Liver (tissue), 9 donors: ENCODE measurements around the gene LGR4. TPM values are rescaled to one million over a fixed set of nuclear protein-coding genes. Genes with fewer than 3 reads are reported as not detected.

Source experiments
- DNase-seq: peaks from one replicate; pipeline ENCODE4 v3.0.0-alpha.2; 2017; ENCODE audit warnings: low spot score
- H3K27ac ChIP-seq, 2 donors: one replicate each; pipeline ENCODE4 v1.7.0; 2013; ENCODE audit warnings: inconsistent platforms in 2 of 2, low read length in 2 of 2, control low read depth in 1 of 2, low read depth in 1 of 2, mild to moderate bottlenecking in 1 of 2
- H3K27me3 ChIP-seq, 4 donors: one replicate each; pipeline versions ENCODE4 v1.6.1 to v1.7.0; 2013; ENCODE audit warnings: low read length in 3 of 4, inconsistent platforms in 1 of 4, mild to moderate bottlenecking in 1 of 4, moderate library complexity in 1 of 4; ENCODE audit not compliant: control insufficient read depth in 4 of 4, insufficient read depth in 4 of 4
- H3K36me3 ChIP-seq, 4 donors: one replicate each; pipeline versions ENCODE4 v1.6.1 to v1.7.0; 2013; ENCODE audit warnings: low read length in 3 of 4, mild to moderate bottlenecking in 3 of 4, low read depth in 1 of 4, moderate library complexity in 1 of 4; ENCODE audit not compliant: control insufficient read depth in 4 of 4, insufficient read depth in 3 of 4
- H3K4me1 ChIP-seq, 4 donors: one replicate each; pipeline versions ENCODE4 v1.6.1 to v1.7.0; 2013; ENCODE audit warnings: low read length in 3 of 4, mild to moderate bottlenecking in 3 of 4, moderate library complexity in 1 of 4; ENCODE audit not compliant: control insufficient read depth in 4 of 4, insufficient read depth in 4 of 4
- H3K4me3 ChIP-seq, 3 donors: one replicate each; pipeline versions ENCODE4 v1.6.1 to v1.7.0; 2013; ENCODE audit warnings: low read length in 3 of 3, control low read depth in 1 of 3, low read depth in 1 of 3, mild to moderate bottlenecking in 1 of 3
- H3K9ac ChIP-seq, 2 donors: one replicate each; pipeline ENCODE4 v1.7.0; 2013; ENCODE audit warnings: low read length in 2 of 2, mild to moderate bottlenecking in 2 of 2, moderate library complexity in 2 of 2, control low read depth in 1 of 2, low read depth in 1 of 2
- H3K9me3 ChIP-seq, 4 donors: one replicate each; pipeline versions ENCODE4 v1.6.1 to v1.7.0; 2013; ENCODE audit warnings: low read length in 3 of 4; ENCODE audit not compliant: control insufficient read depth in 4 of 4
- ATF3 ChIP-seq: IDR thresholded peaks from 2 replicates; pipeline ENCODE4 v1.6.1; 2016; ENCODE audit warnings: antibody characterized with exemption
- CTCF ChIP-seq: fragments of 150-350 bp; IDR thresholded peaks from 2 replicates; pipeline ENCODE4 v1.5.1; 2017; ENCODE audit warnings: improper control_type of control experiment, low read depth, low read length; ENCODE audit not compliant: missing input control
- EGR1 ChIP-seq, 2 donors: IDR thresholded peaks; 2 replicates each; pipeline ENCODE4 v1.6.1; 2016 to 2018; ENCODE audit warnings: antibody characterized with exemption in 2 of 2, low read depth in 2 of 2
- FOXA1 ChIP-seq: IDR thresholded peaks from 2 replicates; pipeline ENCODE4 v1.6.1; 2016; ENCODE audit warnings: antibody characterized with exemption
- FOXA2 ChIP-seq: IDR thresholded peaks from 2 replicates; pipeline ENCODE4 v1.6.1; 2016; ENCODE audit warnings: antibody characterized with exemption
- GABPA ChIP-seq, 2 donors: IDR thresholded peaks in 1 of 2; conservative IDR thresholded peaks in 1 of 2; 2 replicates each; pipeline ENCODE4 v1.6.1; 2016; ENCODE audit warnings: antibody characterized with exemption in 2 of 2, mild to moderate bottlenecking in 1 of 2, moderate library complexity in 1 of 2
- HNF4A ChIP-seq, 2 donors: conservative IDR thresholded peaks; 2 replicates each; pipeline ENCODE4 v1.6.1; 2016; ENCODE audit warnings: antibody characterized with exemption in 2 of 2, mild to moderate bottlenecking in 2 of 2
- HNF4G ChIP-seq: IDR thresholded peaks from 2 replicates; pipeline ENCODE4 v1.6.1; 2016; ENCODE audit warnings: antibody characterized with exemption
- JUND ChIP-seq, 2 donors: IDR thresholded peaks; 2 replicates each; pipeline ENCODE4 v1.6.1; 2016; ENCODE audit warnings: antibody characterized with exemption in 2 of 2
- MAX ChIP-seq: IDR thresholded peaks from 2 replicates; pipeline ENCODE4 v1.6.1; 2016; ENCODE audit warnings: antibody characterized with exemption
- RAD21 ChIP-seq, 2 donors: IDR thresholded peaks; 2 replicates each; pipeline ENCODE4 v1.6.1; 2016; ENCODE audit warnings: antibody characterized with exemption in 2 of 2, mild to moderate bottlenecking in 2 of 2
- RXRA ChIP-seq, 2 donors: IDR thresholded peaks; 2 replicates each; pipeline ENCODE4 v1.6.1; 2017 to 2018; ENCODE audit warnings: antibody characterized with exemption in 2 of 2, mild to moderate bottlenecking in 1 of 2
- SP1 ChIP-seq: IDR thresholded peaks from 2 replicates; pipeline ENCODE4 v1.6.1; 2018; ENCODE audit warnings: antibody characterized with exemption, mild to moderate bottlenecking
- TAF1 ChIP-seq: conservative IDR thresholded peaks from 2 replicates; pipeline ENCODE4 v1.6.1; 2016; ENCODE audit warnings: antibody characterized with exemption, mild to moderate bottlenecking
- YY1 ChIP-seq: IDR thresholded peaks from 2 replicates; pipeline ENCODE4 v1.6.1; 2016; ENCODE audit warnings: antibody characterized with exemption, mild to moderate bottlenecking
- ZBTB33 ChIP-seq: IDR thresholded peaks from 2 replicates; pipeline ENCODE4 v1.6.1; 2016; ENCODE audit warnings: antibody characterized with exemption
- WGBS: extraction: QIAGEN DNeasy Blood & Tissue Kit; methylation state at CpG from one replicate; pipeline ENCODE4 v1.1.7; 2013; 5-methylcytosine and 5-hydroxymethylcytosine counted together
- polyA plus RNA-seq, 2 donors: library from polyadenylated mRNA; stranded (reverse) in 1 of 2; unstranded in 1 of 2; fragments of 200-250 nt in 1 of 2; fragments of >200 nt in 1 of 2; fragmentation: Nextera tagmentation in 1 of 2; extraction: Ambion mirVana in 1 of 2; gene quantifications; one replicate each; pipeline versions ENCODE4 v1.2.1 to v1.2.3, GENCODE V29; 2013 to 2015
- total RNA-seq, 2 donors: library from RNA; depleted of rRNA; stranded (reverse); fragments of >200 nt; gene quantifications; one replicate each; pipeline ENCODE4 v1.2.3, GENCODE V29; 2014
- donor health status: healthy.
- donor health status: healthy.
- donor health status: healthy.
- donor health status: healthy.
- donor health status: healthy.

Gene LGR4
- total and polyA plus RNA-seq, 4 donors, result 13.7 to 95.3 (median 42.5) TPM

- DNase-seq, result no peak
- Histone ChIP-seq H3K9ac (no peak overlapping the region), H3K27me3 (no peaks in the 10 kb centered on the region), H3K4me1 (peaks cover 7 to 28% (median 22%) of the 10 kb centered on the region in 4 donors), H3K27ac (no peak overlapping the region), H3K36me3 (peaks cover 6 to 22% (median 11%) of the 10 kb centered on the region in 4 donors), H3K4me3 (no peak overlapping the region), H3K9me3 (no peaks in the 10 kb centered on the region)
- no peak for TF ChIP-seq HNF4G
- no peak for TF ChIP-seq ZBTB33
- no peak for TF ChIP-seq HNF4A (conservative IDR thresholded peaks at IDR 0.05)
- no peak for TF ChIP-seq FOXA2
- TF ChIP-seq CTCF, result no peak
- no peak for TF ChIP-seq TAF1
- no peak for TF ChIP-seq EGR1 (IDR thresholded peaks at IDR 0.05; ENCODE audit: low read depth in 2 of 2)
- no peak for TF ChIP-seq RXRA (IDR thresholded peaks at IDR 0.05)
- TF ChIP-seq GABPA (IDR thresholded peaks at IDR 0.05 in 1 of 2, conservative IDR thresholded peaks at IDR 0.05 in 1 of 2), result no peak
- TF ChIP-seq SP1, result no peak
- TF ChIP-seq RAD21 (IDR thresholded peaks at IDR 0.05), result no peak
- no peak for TF ChIP-seq JUND (IDR thresholded peaks at IDR 0.05)
- TF ChIP-seq FOXA1, result no peak
- TF ChIP-seq YY1, result no peak
These were observed 101.1 kb downstream of the LGR4 start for GRCh38 chr11:27371489-27371888.

- no peak for TF ChIP-seq FOXA2
- Histone ChIP-seq H3K9me3 (no peaks in the 10 kb centered on the region), H3K9ac (no peak overlapping the region), H3K4me3 (no peak overlapping the region), H3K27ac (no peak overlapping the region), H3K36me3 (peaks cover 6 to 22% (median 11%) of the 10 kb centered on the region in 4 donors), H3K4me1 (peaks cover 4 to 28% (median 17%) of the 10 kb centered on the region in 4 donors), H3K27me3 (no peaks in the 10 kb centered on the region)
- DNase-seq, result no peak
- 78% methylated on average over 2 of the region's 2 CpGs for WGBS
These were observed 102.2 kb downstream of the LGR4 start for GRCh38 chr11:27370374-27370773.

GRCh38 chr11:27367881-27368280 is 104.7 kb downstream of the LGR4 start:
- H3K4me3 ChIP-seq, result no peak overlapping the region
- 92% methylated on average over 10 of the region's 10 CpGs for WGBS
- TF ChIP-seq ZBTB33 (no peak), HNF4A (conservative IDR thresholded peaks at IDR 0.05) (no peak), JUND (IDR thresholded peaks at IDR 0.05) (no peak), SP1 (no peak), ATF3 (no peak), TAF1 (no peak), YY1 (no peak), CTCF (no peak), MAX (no peak), GABPA (IDR thresholded peaks at IDR 0.05 in 1 of 2, conservative IDR thresholded peaks at IDR 0.05 in 1 of 2) (no peak), FOXA1 (no peak), RXRA (IDR thresholded peaks at IDR 0.05) (no peak), EGR1 (IDR thresholded peaks at IDR 0.05; ENCODE audit: low read depth in 2 of 2) (no peak), HNF4G (no peak)

More at GRCh38 chr11:27367881-27368280, 104.7 kb downstream of the LGR4 start:
- Histone ChIP-seq H3K27ac (no peak overlapping the region), H3K36me3 (peaks cover 6 to 20% (median 11%) of the 10 kb centered on the region in 4 donors), H3K27me3 (no peaks in the 10 kb centered on the region), H3K9ac (no peak overlapping the region), H3K4me1 (peaks cover 0 to 18% (median 7%) of the 10 kb centered on the region in 4 donors), H3K9me3 (no peaks in the 10 kb centered on the region)
- no peak for DNase-seq
